Measurements from ENCODE around the gene ORC1. TPM values are rescaled to one million over a fixed set of nuclear protein-coding genes. Genes with fewer than 3 reads are reported as not detected.

Gene ORC1
- total and polyA plus RNA-seq, 2 experiments from 2014 or later = 15.1 to 55.0 TPM

- H3K27ac Mint-ChIP-seq = no peak overlapping the region
- Histone ChIP-seq H3K27ac (ENCODE audit: low read depth) (no peak overlapping the region), H4K20me1 (replicated peaks; ENCODE audit: insufficient read depth) (no peaks in the 10 kb centered on the region), H3F3A (replicated peaks; ENCODE audit: low read depth) (no peaks in the 10 kb centered on the region), H3K9me2 (ENCODE audit: insufficient read depth) (no peaks in the 10 kb centered on the region), H2AFZ (no peak overlapping the region), H3K4me1 (ENCODE audit: insufficient read depth) (peaks cover 7% of the 10 kb centered on the region), H3K36me3 (ENCODE audit: insufficient read depth) (peaks cover 15% of the 10 kb centered on the region), H3K79me2 (replicated peaks; ENCODE audit: insufficient read depth) (peaks cover 9% of the 10 kb centered on the region; the same call in 1 of the 2 replicates), H3K27me3 (ENCODE audit: insufficient read depth) (no peaks in the 10 kb centered on the region), H3K4me2 (no peak overlapping the region), H3K4me3 (no peak overlapping the region)
- no peak for TF ChIP-seq REST (IDR thresholded peaks at IDR 0.05; ENCODE audit: unreplicated experiment)
- TF ChIP-seq, protein P1, sequence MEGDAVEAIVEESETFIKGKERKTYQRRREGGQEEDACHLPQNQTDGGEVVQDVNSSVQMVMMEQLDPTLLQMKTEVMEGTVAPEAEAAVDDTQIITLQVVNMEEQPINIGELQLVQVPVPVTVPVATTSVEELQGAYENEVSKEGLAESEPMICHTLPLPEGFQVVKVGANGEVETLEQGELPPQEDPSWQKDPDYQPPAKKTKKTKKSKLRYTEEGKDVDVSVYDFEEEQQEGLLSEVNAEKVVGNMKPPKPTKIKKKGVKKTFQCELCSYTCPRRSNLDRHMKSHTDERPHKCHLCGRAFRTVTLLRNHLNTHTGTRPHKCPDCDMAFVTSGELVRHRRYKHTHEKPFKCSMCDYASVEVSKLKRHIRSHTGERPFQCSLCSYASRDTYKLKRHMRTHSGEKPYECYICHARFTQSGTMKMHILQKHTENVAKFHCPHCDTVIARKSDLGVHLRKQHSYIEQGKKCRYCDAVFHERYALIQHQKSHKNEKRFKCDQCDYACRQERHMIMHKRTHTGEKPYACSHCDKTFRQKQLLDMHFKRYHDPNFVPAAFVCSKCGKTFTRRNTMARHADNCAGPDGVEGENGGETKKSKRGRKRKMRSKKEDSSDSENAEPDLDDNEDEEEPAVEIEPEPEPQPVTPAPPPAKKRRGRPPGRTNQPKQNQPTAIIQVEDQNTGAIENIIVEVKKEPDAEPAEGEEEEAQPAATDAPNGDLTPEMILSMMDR (conservative IDR thresholded peaks at IDR 0.05; ENCODE audit: low read depth in 2 of 2) = peak; percentile 21 to 23; a peak in 3 of 4 replicates
- peaks cover 5% of the 10 kb centered on the region; the same call in 2 of the 3 replicates for H3K4me1 Mint-ChIP-seq
- peaks cover 71% of the 10 kb centered on the region for H3K36me3 Mint-ChIP-seq (ENCODE audit: low read depth)
- ATAC-seq (no peak; the same call in 2 of the 3 replicates), DNase-seq (ENCODE audit: low spot score) (peak; percentile 19)
- H3K27me3 Mint-ChIP-seq (ENCODE audit: insufficient read depth, low read depth, poor library complexity) = peaks cover 13% of the 10 kb centered on the region
- H3K4me3 Mint-ChIP-seq = no peak overlapping the region
- no peaks in the 10 kb centered on the region for H3K9me3 Mint-ChIP-seq
Measured at GRCh38 chr1:52359676-52360594, 44.3 kb downstream of the ORC1 start.

DNA sequence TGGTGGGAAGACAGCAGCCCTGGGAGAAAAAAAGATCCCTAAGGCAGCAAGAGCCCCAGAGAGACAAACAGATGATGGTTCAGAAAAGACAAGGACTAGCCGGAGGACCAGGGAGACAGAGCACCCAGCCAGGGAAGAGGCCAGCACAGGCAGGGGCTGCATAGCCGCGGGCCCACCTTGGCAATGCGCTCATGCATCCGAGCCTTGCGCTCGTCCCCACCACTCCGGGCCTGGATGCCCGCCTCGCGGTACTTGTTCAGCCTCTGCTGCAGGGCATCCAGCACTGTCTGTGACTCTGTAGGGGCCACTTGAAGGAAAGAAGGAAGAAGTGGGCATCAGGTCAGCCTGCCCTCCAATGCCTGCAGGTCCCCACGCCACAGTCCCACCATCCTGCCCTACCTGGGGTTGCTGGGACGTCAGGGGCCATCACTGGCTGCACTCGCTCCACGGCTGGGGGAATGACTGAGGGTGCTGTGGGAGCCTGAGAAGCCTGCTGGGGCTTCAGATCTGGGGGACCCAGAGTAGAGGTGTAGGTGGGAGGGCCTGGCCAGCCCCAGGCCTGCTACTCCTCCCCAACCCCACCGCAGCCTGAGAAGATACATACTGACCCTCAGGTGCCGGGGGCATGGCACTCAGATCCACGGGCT, 45.2 kb downstream of the ORC1 start:
- H2AFZ ChIP-seq = no peak overlapping the region
- ATAC-seq (no peak), DNase-seq (ENCODE audit: low spot score) (no peak)
- Mint-ChIP-seq H3K27ac (no peak overlapping the region), H3K36me3 (ENCODE audit: low read depth) (peaks cover 78% of the 10 kb centered on the region), H3K9me3 (no peaks in the 10 kb centered on the region), H3K27me3 (ENCODE audit: insufficient read depth, low read depth, poor library complexity) (peaks cover 15% of the 10 kb centered on the region), H3K4me3 (no peak overlapping the region), H3K4me1 (no peaks in the 10 kb centered on the region)
- H4K20me1 ChIP-seq (replicated peaks; ENCODE audit: insufficient read depth) = no peaks in the 10 kb centered on the region
- H3K27ac ChIP-seq (ENCODE audit: low read depth) = no peak overlapping the region
- no peaks in the 10 kb centered on the region for H3K4me1 ChIP-seq (ENCODE audit: insufficient read depth)
- no peak for TF ChIP-seq JUNB (IDR thresholded peaks at IDR 0.05; ENCODE audit: unreplicated experiment)
- TF ChIP-seq EZH2 (IDR thresholded peaks at IDR 0.05; ENCODE audit: low read depth, unreplicated experiment) = no peak
- no peak for TF ChIP-seq POLR2AphosphoS5 (IDR thresholded peaks at IDR 0.05; ENCODE audit: low read depth)
- no peaks in the 10 kb centered on the region for H3K9me2 ChIP-seq (ENCODE audit: insufficient read depth)
- H3K27me3 ChIP-seq (ENCODE audit: insufficient read depth) = no peaks in the 10 kb centered on the region
- H3K79me2 ChIP-seq (replicated peaks; ENCODE audit: insufficient read depth) = 0 out of 2 replicates have a peak, but pooled peaks cover 4% of the 10 kb centered on the region
- H3K4me3 ChIP-seq = no peak overlapping the region
- no peak overlapping the region for H3K4me2 ChIP-seq
- H3F3A ChIP-seq (replicated peaks; ENCODE audit: low read depth) = no peaks in the 10 kb centered on the region
- H3K36me3 ChIP-seq (ENCODE audit: insufficient read depth) = peaks cover 15% of the 10 kb centered on the region

Measured in GM23338 (cell line).